ENCODE results near the gene ACOX1.

The ACOX1 gene

DNA sequence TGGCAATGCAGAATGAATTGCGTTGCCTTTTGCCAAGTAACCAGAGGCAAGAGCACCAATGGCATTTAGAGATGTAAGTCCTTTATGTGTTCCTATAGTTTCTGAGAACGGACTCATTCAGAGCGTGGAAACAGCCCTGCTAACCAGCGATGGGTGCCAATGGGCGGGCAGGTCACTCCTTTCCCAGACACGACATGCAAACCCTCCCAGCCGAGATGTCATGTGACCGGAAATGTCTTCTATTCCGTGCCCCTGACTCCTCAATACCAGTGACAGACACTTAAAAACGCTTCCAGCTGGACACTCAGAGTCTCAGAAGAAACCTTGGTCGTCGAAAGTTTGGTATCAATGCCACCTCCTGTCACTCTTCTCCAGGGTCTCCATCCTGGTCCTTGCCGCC, 41.3 kb downstream of the ACOX1 start:
- no peak for DNase-seq (ENCODE audit: low read depth, low spot score)

DNA sequence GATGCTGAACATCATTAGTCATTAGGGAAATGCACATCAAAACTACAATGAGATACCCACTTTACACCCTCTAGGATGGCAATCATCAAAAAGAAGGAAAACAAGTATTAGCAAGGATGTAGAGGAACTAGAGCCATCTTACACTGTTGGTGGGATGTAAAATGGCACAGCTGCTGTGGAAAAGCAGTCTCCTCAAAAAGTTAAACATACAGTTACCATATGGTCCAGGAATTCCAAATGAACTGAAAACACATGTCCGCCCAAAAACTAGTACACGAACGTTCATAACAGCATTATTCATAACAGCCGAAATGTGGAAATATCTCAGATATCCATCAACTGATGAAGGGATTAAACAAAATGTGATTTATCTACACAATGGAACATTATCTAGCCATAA, 45.2 kb downstream of the ACOX1 start:
- DNase-seq (ENCODE audit: low read depth, low spot score), result no peak

DNA sequence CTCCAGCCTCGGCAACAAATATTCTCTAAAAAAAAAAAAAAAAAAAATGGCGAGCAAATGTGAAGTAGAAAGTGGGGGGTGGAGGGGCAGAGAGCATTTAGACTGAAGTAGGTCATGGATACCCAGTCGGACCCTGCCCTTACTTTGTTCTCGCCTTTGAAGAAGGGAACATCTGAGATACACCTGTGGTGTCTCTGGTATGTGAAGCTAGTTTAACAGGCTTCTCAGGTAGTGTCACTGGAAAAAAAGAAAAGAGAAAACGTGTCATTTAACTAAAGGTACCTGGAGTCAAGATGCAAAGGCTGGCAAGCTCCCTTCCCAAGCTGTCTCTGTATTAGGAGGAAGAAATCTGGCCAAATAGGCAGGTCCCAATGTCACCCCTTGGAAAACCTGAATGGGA, 46.1 kb downstream of the ACOX1 start:
- DNase-seq (ENCODE audit: low read depth, low spot score), result no peak

DNA sequence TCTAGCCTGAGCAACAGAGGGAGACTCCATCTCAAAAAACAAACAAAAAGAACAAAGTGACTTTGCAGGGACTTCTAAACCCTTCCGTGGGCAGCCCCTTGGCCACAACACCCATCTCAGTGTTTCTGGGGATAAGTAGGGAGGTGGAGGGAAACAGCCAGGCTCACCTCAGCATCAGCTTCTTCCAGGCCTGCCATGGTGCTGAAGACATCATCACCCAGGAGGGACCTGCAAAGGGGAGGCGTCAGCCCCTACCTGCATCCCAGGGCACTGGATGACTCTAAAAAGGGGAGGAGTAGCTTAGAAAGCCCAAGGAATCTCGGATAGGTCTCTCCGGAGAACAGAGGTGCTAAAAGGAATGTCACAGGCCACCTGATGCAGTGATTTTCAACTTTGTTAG, 47.9 kb downstream of the ACOX1 start:
- no peak for DNase-seq (ENCODE audit: low read depth, low spot score)

DNA sequence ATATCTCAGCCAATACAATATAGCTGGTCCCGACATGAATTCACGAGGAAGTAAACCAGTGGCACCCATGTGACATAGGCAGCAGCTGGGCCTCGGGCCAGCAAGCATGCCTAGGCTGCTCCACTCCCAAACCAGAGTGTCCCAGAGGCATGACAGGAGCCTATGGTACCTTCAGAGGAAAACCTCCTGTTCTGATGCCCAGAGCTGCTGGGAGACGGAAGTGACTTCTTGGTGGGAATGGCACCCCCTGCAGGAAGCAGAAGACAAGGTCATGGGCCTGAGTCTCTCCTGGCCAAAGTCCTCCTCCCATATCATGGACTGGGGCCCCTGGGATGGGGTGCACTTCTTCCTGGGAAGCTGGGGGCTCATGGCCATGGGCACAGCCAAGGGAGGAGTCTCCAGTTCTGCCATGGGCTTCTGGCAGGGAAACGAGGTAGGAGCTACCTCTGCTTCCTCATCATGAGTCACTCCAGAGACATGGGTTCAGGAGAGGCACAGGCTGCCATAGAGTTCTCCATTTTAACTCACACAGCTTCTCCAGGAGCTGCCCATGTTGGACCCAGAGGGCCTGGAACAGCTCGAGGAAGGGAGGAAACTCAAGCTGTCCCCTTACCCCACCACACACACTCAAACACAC, 51.6 kb downstream of the ACOX1 start:
- no peak for DNase-seq (ENCODE audit: low read depth, low spot score)

DNA sequence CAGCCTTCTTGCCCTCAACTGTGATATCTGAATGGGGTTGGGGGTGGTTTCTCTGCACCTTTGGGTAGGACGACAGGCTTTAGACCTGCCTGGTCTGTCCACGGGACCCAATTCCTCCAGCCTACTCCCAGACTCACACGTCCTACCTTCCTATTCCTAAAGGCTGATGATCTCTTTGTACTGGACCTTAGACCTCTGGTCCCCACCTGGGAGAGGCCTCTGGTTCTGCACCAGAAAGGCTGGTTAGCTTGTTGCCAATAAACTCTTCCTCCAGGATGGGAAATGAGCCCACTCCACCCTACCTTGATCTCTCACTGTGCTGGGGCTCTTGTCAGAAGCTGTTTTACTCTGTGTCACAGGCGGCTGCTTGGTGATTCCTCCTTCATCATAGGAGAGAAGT, 52.5 kb downstream of the ACOX1 start:
- no peak for DNase-seq (ENCODE audit: low read depth, low spot score)

DNA sequence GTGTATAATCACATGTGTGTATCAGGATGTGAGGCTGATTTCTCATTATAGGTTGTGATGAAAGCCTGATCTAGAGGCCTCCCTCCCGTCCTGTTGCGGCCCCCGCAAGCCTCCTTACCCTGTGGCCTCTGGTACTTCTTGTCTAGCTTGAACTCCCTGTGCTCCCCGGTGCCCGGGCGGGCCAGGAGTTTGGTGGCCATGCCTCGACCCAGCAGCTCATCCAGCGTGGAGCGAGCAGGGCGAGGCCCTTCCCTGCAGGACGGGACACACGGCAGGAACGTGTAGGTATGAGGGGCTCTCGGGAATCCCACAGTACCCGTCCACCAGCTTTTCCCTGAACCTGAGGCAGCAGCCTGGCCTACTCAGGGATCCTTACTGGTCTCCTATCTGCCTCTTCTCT, 53.1 kb downstream of the ACOX1 start:
- DNase-seq (ENCODE audit: low read depth, low spot score), result no peak

DNA sequence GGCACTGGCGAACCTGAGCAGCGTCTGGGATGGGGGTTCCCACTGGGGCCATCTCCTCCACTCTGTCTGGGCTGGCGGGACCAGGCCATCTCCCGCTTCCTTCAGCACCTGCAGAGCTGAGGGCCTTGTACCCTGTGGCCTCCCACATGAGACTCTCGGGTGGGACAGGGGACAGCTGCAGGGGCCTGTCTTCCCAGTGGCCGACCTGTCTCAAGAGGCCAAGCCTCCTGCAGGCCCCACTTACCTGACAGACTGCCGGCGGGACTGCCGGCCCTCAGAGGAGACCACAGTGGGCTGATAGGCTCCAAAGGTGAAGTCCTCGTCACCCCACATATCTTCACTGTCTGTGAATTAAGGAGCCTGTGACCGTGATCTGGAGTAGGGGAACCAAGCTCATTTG, 53.9 kb downstream of the ACOX1 start:
- no peak for DNase-seq (ENCODE audit: low read depth, low spot score)

DNA sequence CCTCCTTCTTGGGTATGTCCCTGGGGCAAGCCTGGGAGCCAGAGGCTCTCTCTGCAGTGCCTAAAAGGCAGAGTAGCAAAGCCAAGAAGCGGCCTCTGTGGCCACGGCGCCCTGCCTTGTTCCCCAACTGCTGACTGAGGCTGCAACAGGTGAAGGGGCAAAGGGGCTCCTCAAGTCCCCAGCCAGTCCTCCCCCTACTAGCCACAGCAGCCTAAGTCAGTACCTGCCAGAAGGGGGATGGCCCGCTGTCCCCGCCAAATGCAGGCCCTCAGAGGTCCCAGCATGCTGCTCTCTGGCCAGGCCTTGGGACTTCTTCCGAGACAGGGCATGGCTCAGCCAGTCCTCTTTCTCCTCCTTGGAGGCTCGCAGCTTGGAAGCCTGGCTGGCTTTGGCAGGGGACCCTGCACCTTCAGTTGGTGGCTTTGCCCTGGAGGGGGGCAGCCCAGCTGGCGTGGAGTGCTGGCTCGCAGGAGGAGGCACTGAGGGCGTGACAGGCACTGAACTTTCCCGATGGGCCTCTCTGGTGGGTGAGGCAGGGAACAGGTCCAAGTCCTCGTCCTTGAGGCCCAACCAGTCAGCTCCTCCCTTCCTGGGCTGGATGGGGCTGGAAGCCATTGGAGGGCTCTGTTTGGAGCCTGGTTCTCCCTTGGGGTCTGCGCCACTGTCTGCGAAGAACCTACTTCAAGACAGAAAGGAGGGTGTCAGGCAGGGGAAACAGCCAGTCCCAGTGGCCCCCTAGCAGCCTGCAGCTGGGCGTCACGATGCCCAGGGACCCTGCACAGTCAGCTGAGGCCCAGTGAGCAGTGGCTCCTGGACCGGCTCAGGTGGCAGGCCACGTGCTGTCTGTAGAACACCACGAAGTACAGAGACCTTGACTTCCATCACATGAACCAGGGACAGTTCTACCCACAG, 55.7 kb downstream of the ACOX1 start:
- DNase-seq (ENCODE audit: low read depth, low spot score), result no peak

DNA sequence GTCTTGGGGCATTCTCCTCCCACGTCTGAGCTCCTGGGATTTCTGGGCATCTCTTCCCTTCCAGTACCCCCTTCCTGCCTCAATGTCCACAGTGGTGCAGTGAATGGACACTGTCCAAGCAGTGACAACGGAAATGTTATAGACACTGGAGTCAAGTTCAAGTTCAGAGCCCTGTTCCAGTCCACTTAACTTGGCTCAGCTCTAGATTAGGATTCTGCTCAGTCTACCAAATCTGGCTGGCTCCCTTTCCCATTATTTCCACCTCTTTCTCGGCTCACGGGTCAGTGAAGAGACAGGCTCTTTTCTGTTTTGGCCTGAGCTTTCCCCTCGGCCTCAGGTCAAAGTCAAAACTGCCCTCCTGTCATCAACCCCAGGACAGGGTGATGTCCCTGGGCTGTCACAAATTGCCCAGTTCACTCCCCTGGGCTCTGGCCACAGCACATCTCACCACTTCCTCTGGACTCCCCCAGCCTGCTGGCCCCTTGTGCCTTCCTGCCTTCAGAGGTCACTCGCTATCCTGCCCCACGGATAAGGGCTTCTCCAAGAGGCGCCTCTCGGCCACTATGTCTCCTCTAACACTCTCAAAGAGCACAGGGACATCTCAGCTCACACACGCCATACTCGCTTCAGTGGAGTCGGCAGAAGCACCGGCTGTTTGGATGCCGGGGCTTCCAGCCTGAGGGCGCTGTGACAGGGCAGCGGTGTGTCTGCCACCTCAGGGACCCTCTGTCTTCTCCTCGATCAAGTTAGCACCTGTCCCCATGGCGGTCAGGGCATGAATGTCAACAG, 56.6 kb downstream of the ACOX1 start:
- no peak for DNase-seq (ENCODE audit: low read depth, low spot score)

DNA sequence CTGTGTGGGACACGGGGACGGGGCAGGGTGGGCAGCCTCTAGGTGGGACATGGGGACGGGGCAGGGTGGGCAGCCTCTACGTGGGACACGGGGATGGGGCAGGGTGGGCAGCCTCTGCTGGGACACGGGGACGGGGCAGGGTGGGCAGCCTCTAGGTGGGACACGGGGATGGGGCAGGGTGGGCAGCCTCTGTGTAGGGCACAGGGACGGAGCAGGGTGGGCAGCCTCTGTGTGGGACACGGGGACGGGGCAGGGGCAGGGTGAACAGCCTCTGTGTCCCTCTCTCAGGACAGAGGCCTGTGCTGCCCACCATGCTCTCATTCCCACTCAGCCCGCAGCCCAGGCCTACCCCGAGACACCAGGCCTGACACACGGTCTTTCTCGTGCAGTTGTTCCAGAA, 57.4 kb downstream of the ACOX1 start:
- no peak for DNase-seq (ENCODE audit: low read depth, low spot score)

DNA sequence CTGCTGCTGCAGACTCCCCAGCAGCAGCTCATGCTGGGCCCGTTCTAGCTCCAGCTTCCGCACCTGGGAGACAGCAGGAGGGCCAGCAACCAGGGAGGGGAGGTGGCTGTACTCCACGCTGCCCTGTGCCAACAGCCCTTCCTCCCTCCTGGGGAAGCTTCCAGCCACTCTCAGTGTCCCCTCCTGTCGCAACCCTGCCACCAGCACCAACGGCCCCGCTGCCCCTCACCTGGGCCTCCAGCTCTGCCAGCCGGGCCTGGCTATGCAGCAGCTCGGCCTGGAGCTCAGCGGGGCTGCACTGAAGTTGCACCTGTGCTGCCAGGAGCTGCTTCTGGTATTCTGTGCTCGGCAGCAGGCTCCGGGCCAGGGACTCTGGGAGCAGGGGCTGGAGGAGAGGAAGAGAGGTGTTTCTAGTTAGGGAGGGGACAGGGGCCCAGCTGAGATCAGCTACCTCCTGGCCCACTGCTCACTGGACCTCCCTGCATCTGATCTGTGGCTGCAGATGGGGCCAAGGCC, 58.9 kb downstream of the ACOX1 start:
- DNase-seq (ENCODE audit: low read depth, low spot score), result no peak

DNA sequence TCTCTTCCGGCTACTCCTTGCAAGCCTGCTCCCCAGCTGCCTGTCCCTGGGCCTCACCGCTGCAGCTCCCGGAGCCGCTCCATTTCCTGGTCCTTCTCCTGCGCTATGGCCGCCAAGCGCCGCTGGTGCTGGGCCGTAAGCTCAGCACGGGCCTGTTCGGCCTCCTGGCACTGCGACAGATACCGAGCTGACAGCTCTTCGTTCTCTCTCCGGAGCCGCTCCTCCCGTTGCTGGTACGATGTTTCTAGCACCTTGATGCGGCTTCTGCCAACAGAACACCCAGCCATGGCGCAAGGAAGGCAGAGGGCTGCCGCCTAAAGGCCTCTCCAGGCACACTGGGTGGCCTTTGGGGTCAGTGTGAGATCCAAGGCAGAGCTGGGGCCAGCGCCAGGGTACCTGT, 59.4 kb downstream of the ACOX1 start:
- DNase-seq (ENCODE audit: low read depth, low spot score), result no peak

DNA sequence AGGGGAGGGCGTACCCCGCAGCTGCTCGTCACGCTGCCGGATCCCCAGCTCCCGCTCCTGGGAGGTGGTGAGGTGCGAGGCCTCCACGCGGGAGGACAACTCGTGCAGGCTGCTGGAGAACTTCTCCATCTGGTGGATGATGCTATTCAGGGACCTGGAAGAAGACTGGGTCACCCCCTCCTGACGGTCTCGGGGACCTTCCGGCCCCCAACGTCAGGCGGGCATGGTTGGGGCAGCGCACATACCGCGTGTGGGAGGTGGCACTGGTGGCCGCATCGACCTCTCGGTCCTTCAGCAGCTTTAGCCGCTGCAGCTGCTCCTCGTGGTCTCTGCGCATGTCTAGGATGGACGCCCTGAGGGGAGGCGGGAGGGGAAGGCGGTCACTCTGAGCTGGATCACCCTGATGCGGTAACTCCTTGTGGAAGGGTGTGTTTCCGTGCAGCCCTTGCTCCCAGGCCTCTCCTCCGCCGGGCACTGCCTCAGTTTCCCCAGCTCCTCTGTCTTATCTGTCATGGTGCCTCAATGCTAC, 61.0 kb downstream of the ACOX1 start:
- DNase-seq (ENCODE audit: low read depth, low spot score), result no peak

DNA sequence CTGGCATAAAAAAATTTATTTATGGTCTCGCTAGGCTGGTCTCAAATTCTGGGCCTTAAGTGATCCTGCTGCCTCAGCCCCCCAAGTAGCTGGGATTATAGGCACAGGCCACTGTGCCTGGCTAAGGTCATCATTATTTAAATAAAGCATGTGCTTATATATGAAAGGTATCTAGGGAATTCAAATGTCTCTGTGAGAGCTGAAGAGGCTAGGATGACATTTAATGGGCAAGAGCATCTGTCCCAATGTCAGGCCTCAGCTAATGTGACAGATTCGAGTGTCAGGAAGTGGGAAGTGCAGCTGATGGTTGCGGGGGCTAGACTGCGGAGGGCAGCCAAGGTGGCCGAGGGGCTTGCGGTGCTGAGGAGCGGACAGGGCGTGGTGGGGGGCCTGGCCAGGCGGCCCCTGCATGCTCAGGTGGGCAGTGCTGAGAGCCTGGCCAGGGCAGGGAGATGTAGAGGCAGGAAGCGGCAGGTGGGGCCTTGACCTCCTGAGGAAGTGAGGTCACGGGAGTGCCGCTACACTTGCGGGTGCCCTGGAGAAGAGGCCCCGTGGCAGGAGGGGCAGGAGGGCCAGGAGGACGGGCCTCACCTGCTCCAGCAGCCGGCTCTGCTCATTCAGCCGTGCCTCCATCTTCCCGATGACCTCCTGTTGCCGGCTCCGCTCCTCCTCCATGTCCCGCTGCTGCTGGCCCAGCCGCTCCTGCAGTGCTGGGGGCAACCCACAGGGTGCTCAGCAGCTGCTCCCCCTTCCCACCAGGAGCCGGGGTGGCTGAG, 61.6 kb downstream of the ACOX1 start:
- no peak for DNase-seq (ENCODE audit: low read depth, low spot score)

DNA sequence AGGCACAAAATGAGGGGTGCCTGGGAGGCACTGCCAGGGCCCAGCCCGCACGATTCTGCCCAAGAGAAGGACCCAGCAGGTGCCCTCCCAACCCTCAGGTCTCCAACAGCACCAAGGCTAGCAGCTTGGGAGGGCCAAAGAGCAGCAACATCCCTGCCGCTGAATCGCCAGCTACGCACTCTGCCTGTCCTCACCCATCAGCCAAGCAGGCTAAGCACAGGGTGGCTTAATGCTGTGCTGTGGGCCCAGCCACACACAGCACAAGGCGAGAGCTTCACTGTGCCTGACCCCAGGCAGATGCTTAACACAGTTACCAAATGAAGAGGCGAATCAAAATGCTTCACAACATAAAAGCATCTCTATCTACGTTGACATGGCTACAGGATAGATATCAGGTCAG, 63.7 kb downstream of the ACOX1 start:
- DNase-seq (ENCODE audit: low read depth, low spot score), result no peak

DNA sequence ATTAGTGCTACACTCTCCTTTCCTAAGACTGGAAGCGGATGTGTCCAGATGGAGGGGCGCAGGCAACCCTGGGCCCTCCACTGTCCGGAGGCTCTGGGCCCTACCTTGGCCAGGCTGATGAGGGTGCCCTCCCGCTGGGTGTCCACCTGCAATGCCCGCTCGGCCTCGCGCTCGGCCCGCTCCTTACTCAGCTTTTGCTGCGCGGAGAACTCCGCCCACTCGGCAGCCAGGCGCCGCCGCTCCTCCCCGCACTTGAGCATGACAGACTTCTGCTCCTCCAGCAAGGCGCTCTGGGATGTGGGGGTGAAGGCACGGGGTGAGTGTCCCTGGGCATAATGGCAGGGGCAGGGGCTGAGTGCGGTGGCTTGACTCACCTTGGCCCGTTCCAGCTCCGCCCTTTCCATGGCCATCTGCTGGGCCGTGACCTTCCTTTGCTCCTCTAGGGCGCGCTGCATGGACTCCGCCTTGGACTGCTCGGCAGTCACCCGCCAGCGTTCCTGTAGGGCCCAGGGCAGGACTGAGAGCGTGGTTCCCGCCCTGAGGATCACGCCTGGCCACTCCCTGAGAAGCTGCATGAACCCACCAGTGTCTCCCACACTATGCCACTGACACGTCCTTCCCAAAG, 64.2 kb downstream of the ACOX1 start:
- no peak for DNase-seq (ENCODE audit: low read depth, low spot score)

DNA sequence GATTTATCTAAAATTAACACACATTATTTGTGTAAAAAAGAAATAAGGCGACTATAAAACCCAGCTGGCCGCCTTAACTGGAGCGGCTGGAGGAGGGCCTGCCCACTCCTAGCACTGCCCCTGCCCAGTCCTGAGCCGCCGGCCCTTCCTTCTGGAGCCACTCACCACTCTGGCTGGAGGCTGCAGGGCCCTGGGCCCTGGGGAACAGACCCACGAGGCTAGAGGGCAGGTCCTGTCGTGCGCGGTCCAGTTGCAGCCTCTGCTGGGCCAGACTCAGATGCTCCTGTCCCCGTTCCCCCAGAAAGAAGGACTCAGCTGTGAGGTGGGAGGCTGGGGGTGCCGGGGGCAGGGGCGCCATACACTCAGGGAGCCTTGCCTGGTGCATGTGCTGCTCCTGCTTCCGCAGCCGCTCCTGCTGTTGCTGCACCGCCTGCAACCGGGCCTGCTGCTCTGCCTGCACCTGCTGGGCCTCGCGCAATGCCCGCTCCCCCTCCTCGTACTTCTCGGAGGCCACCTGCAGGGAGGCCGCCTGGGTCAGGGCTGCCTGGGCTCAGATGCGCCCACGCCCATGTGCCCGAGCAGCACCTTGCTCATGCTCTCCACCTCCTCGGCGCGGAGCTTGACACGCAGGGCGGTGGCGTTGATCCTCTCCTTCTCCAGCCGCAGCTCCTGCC, 65.3 kb downstream of the ACOX1 start:
- no peak for DNase-seq (ENCODE audit: low read depth, low spot score)

DNA sequence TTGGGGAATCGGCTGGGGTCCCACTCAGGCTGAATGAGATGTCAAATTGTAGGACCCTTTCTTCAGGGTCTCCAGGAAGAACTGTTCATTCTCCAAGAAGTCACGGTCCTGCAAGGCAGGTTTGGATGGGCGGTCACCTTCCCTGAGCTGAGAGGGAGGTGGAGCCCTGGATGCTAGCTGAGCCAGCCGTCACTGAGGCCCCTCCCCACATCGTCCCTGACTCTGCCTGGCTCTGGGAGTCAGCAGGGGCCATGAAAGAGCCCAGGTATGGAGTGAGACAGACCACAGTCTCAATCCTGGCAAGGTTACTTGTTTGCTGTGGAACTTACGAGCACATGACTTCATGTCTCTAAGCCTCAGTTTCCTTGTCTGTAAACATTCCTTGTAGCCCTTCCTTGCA, 68.3 kb downstream of the ACOX1 start:
- no peak for DNase-seq (ENCODE audit: low read depth, low spot score)

DNA sequence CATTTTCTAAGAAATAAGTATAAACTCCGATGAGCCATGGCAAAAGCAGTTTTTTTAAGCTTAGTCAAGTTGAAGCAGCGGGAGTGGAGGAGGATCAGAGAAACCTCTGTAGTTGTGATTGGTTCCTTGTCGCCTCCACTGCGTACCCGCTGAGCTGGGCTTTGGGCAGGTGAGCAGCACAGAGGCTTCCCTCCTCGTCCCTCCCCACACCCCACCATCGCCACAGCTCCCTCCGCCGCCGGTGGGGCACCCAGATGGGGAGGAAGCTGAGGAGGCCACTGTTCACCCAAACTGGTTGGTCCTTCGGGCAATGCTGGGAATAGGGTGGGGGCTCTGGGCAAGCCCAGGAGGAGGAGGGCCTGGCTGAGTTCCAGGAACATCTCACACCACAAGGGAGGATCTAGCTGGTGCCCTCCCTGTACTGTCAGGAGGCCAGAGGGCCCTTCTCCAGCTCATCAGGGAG, 69.1 kb downstream of the ACOX1 start:
- DNase-seq (ENCODE audit: low read depth, low spot score), result no peak
